DOHH2 (cell line): ENCODE measurements around the gene IKZF2.

Source experiments
- H3F3A ChIP-seq: fragments of 200-600 bp; sonication (generic), shearing (Covaris generic); 2 replicates; pipeline ENCODE4 v1.6.0; 2016; ENCODE audit warnings: antibody characterized with exemption, mild to moderate bottlenecking; ENCODE audit not compliant: control insufficient read depth, insufficient read depth
- H3K27ac ChIP-seq: fragments of 200-600 bp; sonication (generic); 2 replicates; pipeline ENCODE4 v1.5.1; 2014; ENCODE audit warnings: low read depth, mild to moderate bottlenecking, low read length, moderate library complexity
- H3K27me3 ChIP-seq: fragments of 200-600 bp; sonication (generic); 2 replicates; pipeline ENCODE4 v1.6.1; 2014; ENCODE audit warnings: mild to moderate bottlenecking, low read length, mixed read lengths; ENCODE audit not compliant: control insufficient read depth
- H3K36me3 ChIP-seq: fragments of 200-600 bp; sonication (generic); 2 replicates; pipeline ENCODE4 v1.6.1; 2014; ENCODE audit warnings: mild to moderate bottlenecking, low read length, moderate library complexity, mixed read lengths; ENCODE audit not compliant: control insufficient read depth
- H3K4me1 ChIP-seq: fragments of 200-600 bp; sonication (generic); 2 replicates; pipeline ENCODE4 v1.6.1; 2014; ENCODE audit warnings: mild to moderate bottlenecking, low read length, mixed read lengths; ENCODE audit not compliant: control insufficient read depth
- H3K4me2 ChIP-seq: fragments of 200-600 bp; sonication (generic); 2 replicates; pipeline ENCODE4 v1.6.0; 2014; ENCODE audit warnings: mild to moderate bottlenecking, low read length, moderate library complexity
- H3K4me3 ChIP-seq: fragments of 200-600 bp; sonication (generic); 2 replicates; pipeline ENCODE4 v1.5.1; 2014; ENCODE audit warnings: mild to moderate bottlenecking, low read length, mixed read lengths
- H3K79me2 ChIP-seq: fragments of 200-600 bp; sonication (generic); 2 replicates; pipeline ENCODE4 v1.6.1; 2014; ENCODE audit warnings: mild to moderate bottlenecking, low read length, mixed read lengths; ENCODE audit not compliant: control insufficient read depth
- H3K9me2 ChIP-seq: fragments of 200-600 bp; sonication (generic); replicated peaks from 2 replicates; pipeline ENCODE4 v1.6.1; 2014; ENCODE audit warnings: mild to moderate bottlenecking, low read length, mixed read lengths; ENCODE audit not compliant: control insufficient read depth
- H3K9me3 ChIP-seq: fragments of 200-600 bp; sonication (generic); 2 replicates; pipeline ENCODE4 v1.6.1; 2014; ENCODE audit warnings: antibody characterized with exemption, low read length, mixed read lengths; ENCODE audit not compliant: control insufficient read depth, insufficient read depth
- H4K20me1 ChIP-seq: fragments of 200-600 bp; sonication (generic); 2 replicates; pipeline ENCODE4 v1.6.0; 2014; ENCODE audit warnings: low read depth, mild to moderate bottlenecking, antibody characterized with exemption, low read length, moderate library complexity; ENCODE audit not compliant: control insufficient read depth, insufficient read depth
- CTCF ChIP-seq: fragments of 200-600 bp; sonication (generic); IDR thresholded peaks from one replicate; pipeline ENCODE4 v1.5.1; 2014; ENCODE audit warnings: antibody characterized with exemption, mild to moderate bottlenecking, low read depth, low read length; ENCODE audit not compliant: poor library complexity, severe bottlenecking
- EZH2phosphoT487 ChIP-seq: fragments of 200-600 bp; sonication (generic); IDR thresholded peaks from 2 replicates; pipeline ENCODE4 v1.6.1; 2017; ENCODE audit warnings: borderline replicate concordance, mild to moderate bottlenecking, antibody characterized with exemption, low read length, moderate library complexity, mixed read lengths

Gene IKZF2

GRCh38 chr2:213175673-213176247 is 24.3 kb upstream of the IKZF2 start:
- no peaks in the 10 kb centered on the region for H3K9me2 ChIP-seq
- no peak for TF ChIP-seq CTCF
- no peak for TF ChIP-seq EZH2phosphoT487
- no peaks in the 10 kb centered on the region for H4K20me1 ChIP-seq
- no peaks in the 10 kb centered on the region for H3K79me2 ChIP-seq
- peaks cover 18% of the 10 kb centered on the region for H3K4me1 ChIP-seq
- no peak overlapping the region for H3K4me2 ChIP-seq
- no peaks in the 10 kb centered on the region for H3K27me3 ChIP-seq
- no peaks in the 10 kb centered on the region for H3K36me3 ChIP-seq
- no peaks in the 10 kb centered on the region for H3K9me3 ChIP-seq
- no peak overlapping the region for H3K4me3 ChIP-seq
- H3K27ac ChIP-seq, result no peak overlapping the region
- H3F3A ChIP-seq, result no peaks in the 10 kb centered on the region

- H3K9me3 ChIP-seq, result no peaks in the 10 kb centered on the region
- H3K27ac ChIP-seq, result no peak overlapping the region
Measured at GRCh38 chr2:213172641-213173040, 21.2 kb upstream of the IKZF2 start.

DNA sequence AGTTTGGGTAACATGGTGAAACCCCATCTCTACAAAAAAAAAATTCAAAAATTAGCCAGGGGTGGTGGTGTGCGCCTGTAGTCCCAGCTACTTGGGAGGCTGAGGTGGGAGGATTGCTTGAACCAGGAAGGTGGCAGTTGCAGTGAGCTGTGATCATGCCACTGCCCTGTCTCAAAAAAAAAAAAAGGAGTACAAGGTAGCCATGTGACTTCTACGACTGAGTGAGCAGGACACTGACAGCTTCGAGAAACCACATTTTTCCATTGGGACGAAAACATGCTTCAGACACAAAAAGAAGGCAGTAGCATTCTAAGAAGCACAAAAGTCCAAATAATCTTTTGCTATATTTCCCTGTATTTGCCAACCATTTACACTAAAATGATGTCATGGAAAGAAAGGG is 19.7 kb upstream of the IKZF2 start:
- Histone ChIP-seq H3K9me2 (no peaks in the 10 kb centered on the region), H3K27ac (no peak overlapping the region), H3K9me3 (no peaks in the 10 kb centered on the region), H3K79me2 (no peaks in the 10 kb centered on the region), H3K27me3 (no peaks in the 10 kb centered on the region), H3K4me3 (no peak overlapping the region), H3K4me2 (no peak overlapping the region), H3K4me1 (peaks cover 40% of the 10 kb centered on the region), H3F3A (peaks cover 4% of the 10 kb centered on the region; the same call in 1 of the 2 replicates), H3K36me3 (no peaks in the 10 kb centered on the region), H4K20me1 (no peaks in the 10 kb centered on the region)
- TF ChIP-seq CTCF (no peak), EZH2phosphoT487 (no peak)

More at GRCh38 chr2:213172641-213173040, 21.2 kb upstream of the IKZF2 start:
- H3K4me1 ChIP-seq, result peaks cover 27% of the 10 kb centered on the region
- no peaks in the 10 kb centered on the region for H3F3A ChIP-seq
- no peak overlapping the region for H3K4me2 ChIP-seq
- H3K4me3 ChIP-seq, result no peak overlapping the region
- H3K36me3 ChIP-seq, result no peaks in the 10 kb centered on the region
- TF ChIP-seq CTCF, result no peak
- no peak for TF ChIP-seq EZH2phosphoT487
- H4K20me1 ChIP-seq, result no peaks in the 10 kb centered on the region
- no peaks in the 10 kb centered on the region for H3K27me3 ChIP-seq
- no peaks in the 10 kb centered on the region for H3K9me2 ChIP-seq
- no peaks in the 10 kb centered on the region for H3K79me2 ChIP-seq
